Erythroblast (primary cell): Measurements from ENCODE around the gene BEX4.

ENCODE experiments used
- GATA1 ChIP-seq: IDR thresholded peaks from 2 replicates; pipeline ENCODE4 v1.6.1; 2011; ENCODE audit warnings: low read depth, mild to moderate bottlenecking, control low read depth, low read length, moderate library complexity
- POLR2A ChIP-seq: IDR thresholded peaks from 2 replicates; pipeline ENCODE4 v1.6.1; 2011; ENCODE audit warnings: mild to moderate bottlenecking, low read length

GRCh38 chrX:103211012-103211715, 3.7 kb upstream of the BEX4 start:
- TF ChIP-seq POLR2A (no peak), GATA1 (no peak)
